Suprapubic skin (tissue), 3 donors: ENCODE data around the gene WBP4.

Experiments
- CTCF ChIP-seq, 2 donors: fragments of 200-600 bp in 1 of 2; fragments of 450-650 bp in 1 of 2; sonication (generic) in 1 of 2; IDR thresholded peaks; one replicate each; pipeline ENCODE4 v1.5.1; 2016 to 2019; ENCODE audit warnings: antibody characterized with exemption in 2 of 2, mild to moderate bottlenecking in 1 of 2, moderate library complexity in 1 of 2
- EP300 ChIP-seq: sonication (generic); formaldehyde crosslinking; IDR thresholded peaks from one replicate; pipeline ENCODE4 v1.6.1; 2017; ENCODE audit warnings: antibody characterized with exemption

GRCh38 chr13:41040584-41041334 lies 20.6 kb upstream of the WBP4 start:
- TF ChIP-seq CTCF (IDR thresholded peaks at IDR 0.05), result no peak
- TF ChIP-seq EP300, result no peak
